ENCODE measurements around the gene CCL25. TPM values are rescaled to one million over a fixed set of nuclear protein-coding genes. Genes with fewer than 3 reads are reported as not detected.
"Not testable (repeated sequence)": the region's sequence is repeated elsewhere in the genome, so short reads cannot be mapped to it uniquely, and the experiment has no call there.

Gene CCL25
- 0.18 TPM for polyA plus RNA-seq (2013, experiment 1 of 2; ENCODE audit: insufficient read length)
- polyA plus RNA-seq (2013, experiment 2 of 2; ENCODE audit: insufficient read length): not detected

GRCh38 chr19:8052464-8052859 lies at the start of gene CCL25:
Gene CCL25 (plus strand): TSS chr19:8052760. CDS start chr19:8053050, 290 bp downstream.
- DNase-seq: no peak

- no peak for DNase-seq
These were observed 48.6 kb upstream of the CCL25 start for GRCh38 chr19:8004001-8004400.

- DNase-seq: peak; percentile 17
These were observed 47.6 kb upstream of the CCL25 start for GRCh38 chr19:8004723-8005513.

GRCh38 chr19:8005534-8006256 lies 46.9 kb upstream of the CCL25 start, which contains the start of gene ELAVL1:
Gene ELAVL1 (minus strand): TSS chr19:8005641. CDS start chr19:7991815, 13,826 bp downstream.
- DNase-seq: peak; percentile 90

GRCh38 chr19:8017808-8018207 lies 34.8 kb upstream of the CCL25 start:
- DNase-seq: no peak

DNA sequence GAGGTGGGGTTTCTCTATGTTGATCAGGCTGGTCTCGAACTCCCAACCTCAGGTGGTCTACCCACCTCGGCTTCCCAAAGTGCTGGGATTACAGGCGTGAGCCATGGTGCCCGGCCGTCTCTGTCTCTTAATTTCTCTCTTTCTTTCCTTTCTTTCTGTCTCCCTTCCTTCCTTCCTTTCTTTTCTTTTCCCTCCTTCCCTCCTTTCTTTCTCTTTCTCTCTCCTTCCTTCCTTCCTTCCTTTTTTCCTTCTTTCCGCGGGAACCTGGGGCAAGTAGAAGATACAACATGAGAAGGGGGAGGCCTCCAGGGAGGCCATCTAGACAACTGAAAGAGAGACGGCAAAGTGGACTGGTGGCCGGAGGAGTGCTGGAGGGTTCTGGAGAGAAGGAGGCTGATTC lies 31.9 kb upstream of the CCL25 start:
- DNase-seq: no peak

DNA sequence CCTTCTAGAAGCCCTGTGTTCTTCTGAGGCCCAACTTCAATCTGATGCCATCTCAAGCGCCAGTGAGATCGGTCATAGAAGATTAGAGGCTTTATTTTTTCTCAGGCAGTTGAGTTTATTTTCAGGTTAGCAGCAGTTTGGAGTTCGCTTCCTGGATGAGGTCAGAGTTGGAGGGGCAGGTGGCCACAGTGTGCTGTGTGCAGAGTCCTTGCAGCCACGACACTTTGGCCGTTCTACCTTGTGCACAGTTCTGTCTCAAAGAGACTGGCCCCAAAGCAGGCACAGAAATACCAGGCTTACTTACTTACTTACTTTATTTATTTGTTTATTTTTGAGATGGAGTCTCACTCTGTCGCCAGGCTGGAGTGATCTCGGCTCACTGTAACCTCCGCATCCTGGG lies 31.2 kb upstream of the CCL25 start:
- DNase-seq: no peak

DNA sequence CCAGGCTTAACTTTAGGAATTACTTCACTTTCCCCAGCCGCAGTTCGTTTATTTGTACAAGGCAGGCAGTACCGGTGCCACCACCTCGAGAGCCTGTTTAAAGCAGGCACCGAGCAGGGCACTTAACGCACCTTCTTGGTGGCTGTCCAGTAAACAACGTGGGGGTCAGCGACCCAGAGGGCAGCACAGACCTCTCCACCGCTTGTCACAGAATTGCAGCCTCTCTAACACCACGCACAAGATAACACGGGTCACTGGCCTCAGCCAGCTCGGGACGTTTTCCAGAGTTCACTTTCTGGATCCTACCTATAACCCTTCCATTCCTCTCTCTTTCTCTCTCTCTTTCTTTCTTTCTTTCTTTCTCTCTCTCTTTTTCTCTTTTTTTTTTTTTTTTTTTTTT lies 30.3 kb upstream of the CCL25 start:
- no peak for DNase-seq

DNA sequence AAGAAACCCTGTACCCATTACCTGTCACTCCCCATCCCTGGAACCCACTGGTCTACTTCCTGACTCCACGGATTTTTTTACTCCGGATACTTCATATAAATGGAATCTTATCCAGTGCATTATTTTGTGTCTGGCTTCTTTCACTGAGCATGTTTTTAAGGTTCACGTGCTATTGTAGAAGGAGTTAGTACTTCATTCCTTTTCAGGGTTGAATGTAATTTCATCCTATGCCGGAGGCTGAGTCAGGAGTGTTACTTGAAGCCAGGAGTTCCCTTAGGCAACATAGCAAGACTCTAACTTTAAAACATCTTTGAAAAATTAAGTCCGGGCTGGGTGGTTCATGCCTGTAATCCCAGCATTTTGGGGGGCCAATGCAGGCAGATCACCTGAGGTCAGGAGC lies 29.2 kb upstream of the CCL25 start:
- no peak for DNase-seq

DNA sequence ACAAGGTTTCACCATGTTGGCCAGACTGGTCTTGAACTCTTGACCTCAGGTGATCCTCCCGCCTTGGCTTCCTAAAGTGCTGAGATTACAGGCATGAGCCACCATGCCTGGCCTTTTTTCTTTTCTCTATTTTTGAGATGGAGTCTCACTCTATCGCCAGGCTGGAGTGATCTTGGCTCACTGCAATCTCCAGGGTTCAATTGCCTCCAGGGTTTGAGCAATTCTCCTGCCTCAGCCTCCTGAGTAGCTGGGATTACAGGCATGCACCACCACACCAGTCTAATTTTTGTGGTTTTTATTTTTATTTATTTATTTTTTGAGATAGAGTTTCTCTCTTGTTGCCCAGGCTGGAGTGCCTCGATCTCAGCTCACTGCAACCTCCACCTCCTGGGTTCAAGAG lies 28.3 kb upstream of the CCL25 start:
- not testable (repeated sequence) for DNase-seq

- no peak for DNase-seq
These were observed 27.2 kb upstream of the CCL25 start for GRCh38 chr19:8025316-8025715.

- DNase-seq: peak; percentile 12
These were observed 23.5 kb upstream of the CCL25 start for GRCh38 chr19:8028951-8029491.

DNA sequence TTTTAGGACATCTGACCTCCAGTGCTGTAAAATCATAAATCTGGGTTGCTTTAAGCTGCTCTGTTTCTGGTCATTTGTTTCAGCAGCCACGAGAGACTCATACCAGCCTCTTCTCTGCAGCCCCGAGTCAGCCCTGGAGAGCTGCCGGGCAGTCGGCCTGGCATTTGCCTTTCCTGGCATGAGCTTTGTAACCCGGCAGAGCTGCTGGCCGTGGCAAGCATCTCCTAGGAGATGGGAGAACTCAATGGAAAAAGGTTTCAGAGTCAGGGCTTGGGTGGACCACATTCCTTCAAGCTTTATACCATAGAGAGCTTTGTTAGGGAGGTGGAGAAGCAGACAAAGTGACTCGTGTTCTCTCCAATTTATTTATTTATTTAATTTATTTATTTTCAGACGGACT lies 21.6 kb upstream of the CCL25 start:
- DNase-seq: no peak

DNA sequence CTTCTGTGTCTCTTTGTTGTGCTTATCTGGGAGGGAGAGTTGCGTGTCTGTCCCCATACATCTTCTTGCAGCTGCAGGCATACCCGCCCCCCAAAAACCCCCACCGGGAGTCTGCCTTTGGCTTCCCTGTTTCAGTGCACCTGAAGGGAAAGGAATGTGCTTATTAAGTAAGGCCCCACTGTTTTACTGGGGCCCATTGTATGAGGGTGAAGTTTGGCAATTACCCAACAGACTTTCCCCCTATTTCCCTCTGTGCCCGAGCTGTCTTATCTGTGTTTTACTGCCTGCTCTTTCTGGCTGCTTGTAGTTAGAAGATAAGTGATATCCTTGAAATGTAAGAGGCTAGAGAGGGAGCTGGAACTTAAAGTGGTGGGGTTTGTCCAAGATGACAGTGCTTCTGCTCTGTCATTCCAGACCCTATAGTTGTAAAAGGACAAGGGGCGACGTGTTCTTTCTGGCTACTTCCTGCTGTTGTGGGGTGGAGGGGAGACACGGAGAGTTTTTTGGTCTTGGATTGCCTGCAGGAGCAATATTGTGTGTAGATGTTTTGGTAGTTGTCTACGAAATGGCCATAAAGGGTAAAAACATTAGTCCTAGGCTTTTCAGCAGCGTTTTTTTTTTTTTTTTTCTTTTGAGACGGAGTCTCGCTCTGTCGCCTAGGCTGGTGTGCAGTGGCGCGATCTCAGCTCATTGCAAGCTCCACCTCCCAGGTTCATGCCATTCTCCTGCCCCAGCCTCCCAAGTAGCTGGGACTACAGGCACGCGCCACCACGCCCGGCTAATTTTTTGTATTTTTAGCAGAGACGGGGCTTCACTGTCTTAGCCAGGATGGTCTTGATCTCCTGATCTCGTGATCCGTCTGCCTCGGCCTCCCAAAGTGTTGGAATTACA lies 19.0 kb upstream of the CCL25 start:
- not testable (repeated sequence) for DNase-seq

DNA sequence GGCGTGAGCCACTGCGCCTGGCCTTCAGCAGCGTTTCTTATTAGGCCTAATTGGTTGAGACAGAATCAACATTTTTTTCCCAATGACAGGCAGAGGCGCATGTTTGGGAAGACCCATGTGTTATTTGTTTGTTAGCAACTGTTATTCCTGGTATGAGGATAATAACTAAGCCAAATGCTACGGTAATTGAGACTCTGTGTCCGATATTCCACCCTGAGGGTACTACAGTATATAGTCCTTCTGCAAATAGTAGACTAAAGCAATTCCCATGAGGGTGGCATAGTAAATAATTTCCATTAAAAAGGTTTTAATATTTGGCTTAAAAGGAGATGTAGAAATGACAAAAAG lies 18.4 kb upstream of the CCL25 start:
- DNase-seq: no peak

GRCh38 chr19:8036434-8037099 lies 16.0 kb upstream of the CCL25 start:
- no peak for DNase-seq

DNA sequence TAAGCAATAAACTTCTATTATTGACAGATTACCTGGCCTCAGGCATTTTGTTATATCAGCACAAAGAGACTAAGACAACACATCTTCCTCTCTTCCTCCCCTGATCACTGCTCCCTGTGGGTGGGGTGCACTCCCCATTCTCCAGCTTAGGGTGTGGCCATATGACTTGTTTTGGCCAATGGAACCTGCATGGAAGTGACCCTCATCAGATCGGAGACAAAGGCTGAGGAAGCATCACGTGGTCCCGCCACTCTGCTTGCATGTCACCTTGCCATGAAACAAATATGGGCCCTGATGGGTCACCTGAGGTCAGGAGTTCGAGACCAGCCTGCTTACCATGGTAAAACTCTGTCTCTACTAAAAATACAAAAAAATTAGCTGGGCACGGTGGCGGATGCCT lies 13.7 kb upstream of the CCL25 start:
- DNase-seq: no peak

DNA sequence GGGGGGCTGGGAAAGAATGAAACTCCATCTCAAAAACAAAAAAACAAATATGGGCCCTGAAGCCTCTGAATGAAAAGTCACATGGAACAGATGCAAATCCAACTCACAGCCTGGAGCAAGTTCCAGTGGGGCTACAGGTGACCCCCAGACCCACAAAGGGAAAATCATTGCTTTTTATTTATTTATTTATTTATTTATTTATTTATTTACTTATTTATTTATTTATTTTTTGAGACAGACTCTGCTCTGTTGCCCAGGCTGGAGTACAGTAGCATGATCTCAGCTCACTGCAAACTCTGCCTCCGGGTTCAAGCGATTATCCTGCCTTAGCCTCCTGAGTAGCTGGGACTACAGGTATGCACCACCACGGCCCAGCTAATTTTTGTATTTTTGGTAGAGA lies 13.3 kb upstream of the CCL25 start:
- DNase-seq: no peak

DNA sequence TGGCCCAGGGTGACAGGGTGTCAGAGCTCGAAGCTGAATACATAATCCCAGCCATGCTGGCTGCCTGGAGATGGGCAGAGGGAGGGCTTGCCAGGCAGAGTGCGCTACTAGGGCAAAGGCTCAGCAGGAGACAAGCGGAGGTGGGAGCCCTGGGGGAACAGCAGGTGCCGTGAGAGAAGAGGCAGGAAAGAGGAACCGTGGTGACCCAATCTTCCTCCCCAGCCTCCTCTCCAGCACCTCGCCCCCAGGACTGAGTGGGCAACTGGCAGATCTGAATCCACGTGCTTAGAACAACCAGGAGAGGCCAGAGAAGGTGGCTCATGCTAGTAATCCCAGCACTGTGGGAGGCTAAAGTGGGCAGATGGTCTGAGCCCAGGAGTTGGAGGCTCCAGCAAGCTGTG lies 11.0 kb upstream of the CCL25 start:
- no peak for DNase-seq

GRCh38 chr19:8042900-8043299 lies 9.7 kb upstream of the CCL25 start:
- no peak for DNase-seq

DNA sequence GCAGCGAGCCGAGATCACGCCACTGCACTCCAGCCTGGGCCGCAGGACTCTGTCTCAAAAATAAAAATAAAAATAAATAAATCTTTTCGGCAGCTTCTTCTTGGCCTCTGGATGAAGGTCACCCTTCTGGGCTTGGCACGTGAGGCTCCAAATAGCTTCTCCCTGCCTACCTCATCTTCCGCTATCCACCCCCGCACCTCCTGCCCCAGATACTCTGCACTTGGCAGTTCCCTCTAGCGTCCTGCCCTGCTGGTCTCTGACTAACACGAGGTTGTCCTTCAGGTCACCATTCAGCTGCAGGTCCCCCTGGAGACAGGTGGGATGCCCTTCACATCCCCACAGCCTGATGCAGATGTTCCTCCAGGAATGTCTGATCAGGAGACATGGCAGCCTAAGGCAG lies 8.5 kb upstream of the CCL25 start:
- no peak for DNase-seq

Data from fibroblast of skin of abdomen (primary cell).